Hepatocyte (in vitro differentiated cells): Measurements from ENCODE around the gene GPR52. TPM values are rescaled to one million over a fixed set of nuclear protein-coding genes. Genes with fewer than 3 reads are reported as not detected.

ENCODE experiments used
- DNase-seq: peaks from one replicate; pipeline ENCODE4 v3.0.0-alpha.2; 2016; ENCODE audit warnings: low spot score
- H2AFZ ChIP-seq: fragments of 200-600 bp; sonication (generic); 2 replicates; pipeline ENCODE4 v1.6.0; 2016; ENCODE audit warnings: antibody characterized with exemption, mild to moderate bottlenecking
- H3K27ac ChIP-seq: fragments of 200-600 bp; sonication (generic); 2 replicates; pipeline ENCODE4 v1.5.1; 2016; ENCODE audit warnings: mild to moderate bottlenecking
- H3K27me3 ChIP-seq: fragments of 200-600 bp; sonication (generic); 2 replicates; pipeline ENCODE4 v1.6.1; 2016
- H3K36me3 ChIP-seq: fragments of 200-600 bp; sonication (generic); replicated peaks from 2 replicates; pipeline ENCODE4 v1.5.1; 2016; ENCODE audit warnings: low read depth; ENCODE audit not compliant: insufficient read depth
- H3K4me1 ChIP-seq: fragments of 200-600 bp; sonication (generic); 2 replicates; pipeline ENCODE4 v1.5.1; 2016; ENCODE audit warnings: mild to moderate bottlenecking, moderate library complexity; ENCODE audit not compliant: insufficient read depth
- H3K4me2 ChIP-seq: fragments of 200-600 bp; sonication (generic); 2 replicates; pipeline ENCODE4 v1.6.0; 2016
- H3K4me3 ChIP-seq: fragments of 200-600 bp; sonication (generic); 2 replicates; pipeline ENCODE4 v1.5.1; 2016; ENCODE audit warnings: mild to moderate bottlenecking
- H3K79me2 ChIP-seq: fragments of 200-600 bp; sonication (generic); 2 replicates; pipeline ENCODE4 v1.6.0; 2017; ENCODE audit warnings: mild to moderate bottlenecking
- H3K9me2 ChIP-seq: fragments of 200-600 bp; sonication (generic); replicated peaks from 2 replicates; pipeline ENCODE4 v1.6.0; 2017; ENCODE audit warnings: mild to moderate bottlenecking; ENCODE audit not compliant: insufficient read depth
- H3K9me3 ChIP-seq: fragments of 200-600 bp; sonication (generic); 2 replicates; pipeline ENCODE4 v1.5.1; 2016; ENCODE audit warnings: low read depth, mild to moderate bottlenecking
- H4K20me1 ChIP-seq: fragments of 200-600 bp; sonication (generic); 2 replicates; pipeline ENCODE4 v1.6.0; 2016; ENCODE audit warnings: mild to moderate bottlenecking; ENCODE audit not compliant: insufficient read depth, poor library complexity, severe bottlenecking
- CTCF ChIP-seq: fragments of 200-600 bp; sonication (generic); IDR thresholded peaks from 2 replicates; pipeline ENCODE4 v1.5.1; 2016; ENCODE audit warnings: antibody characterized with exemption, mild to moderate bottlenecking; ENCODE audit not compliant: poor library complexity
- EZH2 ChIP-seq: fragments of 200-600 bp; sonication (generic); IDR thresholded peaks from 2 replicates; pipeline ENCODE4 v1.6.1; 2016; ENCODE audit warnings: antibody characterized with exemption, mild to moderate bottlenecking, borderline replicate concordance
- EZH2phosphoT487 ChIP-seq: fragments of 200-600 bp; sonication (generic); IDR thresholded peaks from one replicate; pipeline ENCODE4 v1.6.1; 2018; ENCODE audit warnings: antibody characterized with exemption, mild to moderate bottlenecking, low read depth, moderate library complexity; ENCODE audit not compliant: unreplicated experiment, severe bottlenecking
- WGBS: methylation state at CpG from one replicate; pipeline ENCODE4 v1.1.6; 2016; ENCODE audit warnings: low lambda C conversion rate; ENCODE audit errors: missing lambda C conversion rate; 5-methylcytosine and 5-hydroxymethylcytosine counted together
- polyA plus RNA-seq: library from polyadenylated mRNA; unstranded; fragments of >200 nt; fragmentation: Nextera tagmentation; extraction: Ambion mirVana; gene quantifications from 2 replicates; pipeline ENCODE4 v1.2.1, GENCODE V29; 2016
- total RNA-seq: library from RNA; depleted of rRNA; stranded (reverse); fragments of >200 nt; gene quantifications from 2 replicates; pipeline ENCODE4 v1.2.3, GENCODE V29; 2014

Gene GPR52
- total and polyA plus RNA-seq, 2 experiments from 2014 or later: 1.6 TPM; not detected in 1

GRCh38 chr1:174479281-174479680 is 31.5 kb downstream of the GPR52 start:
- no peak for TF ChIP-seq EZH2
- no peak for TF ChIP-seq EZH2phosphoT487
- no peak for TF ChIP-seq CTCF
- Histone ChIP-seq H3K27ac (no peak overlapping the region), H3K4me1 (no peaks in the 10 kb centered on the region), H3K27me3 (no peaks in the 10 kb centered on the region), H3K4me2 (no peak overlapping the region), H3K36me3 (no peaks in the 10 kb centered on the region), H3K79me2 (no peaks in the 10 kb centered on the region), H3K9me3 (no peaks in the 10 kb centered on the region), H4K20me1 (no peaks in the 10 kb centered on the region), H3K9me2 (no peaks in the 10 kb centered on the region), H3K4me3 (no peak overlapping the region), H2AFZ (no peak overlapping the region)
- DNase-seq: no peak
- 96% methylated on average over 1 of the region's 1 CpG for WGBS

GRCh38 chr1:174480324-174480723 is 32.6 kb downstream of the GPR52 start:
- Histone ChIP-seq H3K27me3 (no peaks in the 10 kb centered on the region), H3K79me2 (no peaks in the 10 kb centered on the region), H3K36me3 (no peaks in the 10 kb centered on the region), H3K9me3 (no peaks in the 10 kb centered on the region), H3K4me2 (no peak overlapping the region), H4K20me1 (no peaks in the 10 kb centered on the region), H3K4me3 (no peak overlapping the region), H3K4me1 (no peaks in the 10 kb centered on the region), H3K9me2 (no peaks in the 10 kb centered on the region), H3K27ac (no peak overlapping the region), H2AFZ (no peak overlapping the region)
- TF ChIP-seq EZH2: no peak
- DNase-seq: no peak
- 67% methylated on average over 1 of the region's 1 CpG for WGBS

- H3K4me2 ChIP-seq: no peak overlapping the region
- no peaks in the 10 kb centered on the region for H3K9me2 ChIP-seq
- H3K27me3 ChIP-seq: no peaks in the 10 kb centered on the region
- H2AFZ ChIP-seq: no peak overlapping the region
- no peaks in the 10 kb centered on the region for H3K9me3 ChIP-seq
- H3K4me3 ChIP-seq: no peak overlapping the region
- H3K27ac ChIP-seq: no peak overlapping the region
- TF ChIP-seq EZH2: no peak
- TF ChIP-seq EZH2phosphoT487: no peak
- no peak for TF ChIP-seq CTCF
- no peaks in the 10 kb centered on the region for H3K36me3 ChIP-seq
- H3K79me2 ChIP-seq: no peaks in the 10 kb centered on the region
- no peaks in the 10 kb centered on the region for H3K4me1 ChIP-seq
- WGBS: 92% methylated on average over 2 of the region's 2 CpGs
- DNase-seq: no peak
- no peaks in the 10 kb centered on the region for H4K20me1 ChIP-seq
Observed at GRCh38 chr1:174491606-174492005, 43.8 kb downstream of the GPR52 start.

GRCh38 chr1:174497478-174497877 is 49.7 kb downstream of the GPR52 start:
- Histone ChIP-seq H3K79me2 (no peaks in the 10 kb centered on the region), H3K36me3 (no peaks in the 10 kb centered on the region), H3K4me3 (no peak overlapping the region), H3K4me1 (no peaks in the 10 kb centered on the region), H2AFZ (no peak overlapping the region), H3K9me2 (no peaks in the 10 kb centered on the region), H3K9me3 (no peaks in the 10 kb centered on the region), H3K27ac (no peak overlapping the region), H3K27me3 (no peaks in the 10 kb centered on the region), H3K4me2 (no peak overlapping the region), H4K20me1 (no peaks in the 10 kb centered on the region)
- DNase-seq: no peak
- TF ChIP-seq EZH2: no peak
- no peak for TF ChIP-seq EZH2phosphoT487
- TF ChIP-seq CTCF: no peak
